Fibroblast of pulmonary artery (primary cell): ENCODE results near the gene ADAMTS18.
A peak's percentile ranks its signal among the peaks of the same experiment; 100 is the strongest.

Source experiments
- DNase-seq: peaks from one replicate; pipeline ENCODE4 v3.0.0-alpha.2; 2010; ENCODE audit warnings: low read depth
- H3K4me3 ChIP-seq: replicated peaks from 2 replicates; pipeline ENCODE4 v1.5.1; 2011; ENCODE audit warnings: low read depth, mild to moderate bottlenecking, control low read depth, low read length, moderate library complexity
- TF ChIP-seq, protein P1 (sequence below): IDR thresholded peaks from 2 replicates; pipeline ENCODE4 v1.5.1; 2011; ENCODE audit warnings: mild to moderate bottlenecking, control low read depth, low read length, inconsistent platforms; ENCODE audit errors: missing control alignments

The ADAMTS18 gene

DNA sequence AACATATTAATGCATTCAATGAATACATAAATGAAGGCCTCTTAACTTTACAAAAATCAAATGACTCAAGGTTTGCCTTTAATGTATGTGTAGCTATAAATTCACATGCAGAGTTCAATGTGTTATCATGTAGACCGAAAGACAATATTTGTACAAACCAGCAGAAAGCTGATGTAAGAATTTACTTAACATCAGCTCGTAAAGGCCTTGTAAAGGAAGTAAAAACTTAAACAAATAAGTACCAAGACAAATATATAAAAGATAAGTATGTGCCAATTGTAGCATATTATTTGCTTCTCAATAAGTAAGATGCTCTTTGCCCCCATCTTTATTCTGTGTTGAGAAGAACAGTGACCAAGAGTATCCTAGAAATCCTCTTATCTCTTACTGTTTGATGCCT lies 130.0 kb downstream of the ADAMTS18 start:
- H3K4me3 ChIP-seq: no peak overlapping the region
- TF ChIP-seq, protein P1, sequence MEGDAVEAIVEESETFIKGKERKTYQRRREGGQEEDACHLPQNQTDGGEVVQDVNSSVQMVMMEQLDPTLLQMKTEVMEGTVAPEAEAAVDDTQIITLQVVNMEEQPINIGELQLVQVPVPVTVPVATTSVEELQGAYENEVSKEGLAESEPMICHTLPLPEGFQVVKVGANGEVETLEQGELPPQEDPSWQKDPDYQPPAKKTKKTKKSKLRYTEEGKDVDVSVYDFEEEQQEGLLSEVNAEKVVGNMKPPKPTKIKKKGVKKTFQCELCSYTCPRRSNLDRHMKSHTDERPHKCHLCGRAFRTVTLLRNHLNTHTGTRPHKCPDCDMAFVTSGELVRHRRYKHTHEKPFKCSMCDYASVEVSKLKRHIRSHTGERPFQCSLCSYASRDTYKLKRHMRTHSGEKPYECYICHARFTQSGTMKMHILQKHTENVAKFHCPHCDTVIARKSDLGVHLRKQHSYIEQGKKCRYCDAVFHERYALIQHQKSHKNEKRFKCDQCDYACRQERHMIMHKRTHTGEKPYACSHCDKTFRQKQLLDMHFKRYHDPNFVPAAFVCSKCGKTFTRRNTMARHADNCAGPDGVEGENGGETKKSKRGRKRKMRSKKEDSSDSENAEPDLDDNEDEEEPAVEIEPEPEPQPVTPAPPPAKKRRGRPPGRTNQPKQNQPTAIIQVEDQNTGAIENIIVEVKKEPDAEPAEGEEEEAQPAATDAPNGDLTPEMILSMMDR: no peak
- no peak for DNase-seq

DNA sequence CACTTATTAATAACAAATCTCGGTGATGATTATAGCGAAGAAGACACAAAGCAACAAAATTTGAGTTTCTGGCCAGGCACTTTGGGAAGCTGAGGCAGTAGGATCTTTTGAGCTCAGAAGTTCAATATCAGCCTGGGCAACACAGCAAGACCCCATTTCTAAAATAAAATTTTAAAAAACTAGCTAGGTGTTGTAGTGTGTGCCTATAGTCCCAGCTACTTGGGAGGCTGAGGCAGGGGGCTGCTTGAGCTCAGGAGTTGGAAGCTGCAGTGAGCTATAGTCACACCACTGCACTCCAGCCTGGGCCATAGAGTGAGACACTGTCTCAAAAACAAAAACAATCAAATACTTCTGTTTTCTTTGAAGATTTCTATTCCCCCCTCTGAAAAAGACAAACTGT lies 130.7 kb downstream of the ADAMTS18 start:
- DNase-seq: no peak
- H3K4me3 ChIP-seq: no peak overlapping the region
- TF ChIP-seq, protein P1: no peak

DNA sequence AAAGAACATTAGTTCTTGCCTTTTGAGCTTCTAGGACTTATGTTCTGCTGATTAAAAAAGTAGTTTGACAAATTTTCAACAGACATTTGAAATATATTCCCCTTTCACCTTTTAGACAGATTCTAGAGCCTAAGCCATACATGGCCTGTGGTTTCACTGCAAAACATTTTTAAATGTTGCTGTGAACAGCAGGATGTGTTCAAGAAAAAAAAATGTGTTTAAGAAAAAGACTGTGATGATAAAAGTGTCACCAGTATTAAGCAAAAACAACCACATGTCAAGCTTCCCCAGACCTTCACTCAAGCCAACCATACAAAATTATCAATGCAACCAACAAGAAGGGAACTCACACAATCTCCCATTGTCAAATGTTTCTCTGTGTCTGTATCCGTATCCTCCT lies 132.2 kb downstream of the ADAMTS18 start:
- TF ChIP-seq, protein P1: no peak
- no peak for DNase-seq
- no peak overlapping the region for H3K4me3 ChIP-seq

DNA sequence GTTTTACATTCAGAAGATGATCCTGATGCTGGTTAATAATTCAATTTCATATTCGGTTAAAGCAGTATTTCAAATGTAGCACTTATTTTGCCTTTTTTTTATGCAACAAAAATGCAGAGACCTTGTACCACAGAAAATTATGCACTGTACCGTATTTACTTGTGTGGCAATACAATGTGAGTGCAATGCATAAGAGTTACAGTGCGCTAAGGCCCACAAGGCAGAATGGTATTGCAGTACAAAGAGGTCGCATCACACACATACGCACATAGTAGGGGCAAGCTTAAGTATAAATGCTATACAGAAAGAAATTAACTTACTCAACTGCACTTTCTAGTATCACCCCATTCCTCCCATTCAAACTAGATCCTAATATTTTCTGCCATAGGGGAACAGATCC lies 132.6 kb downstream of the ADAMTS18 start:
- no peak for DNase-seq
- H3K4me3 ChIP-seq: no peak overlapping the region
- TF ChIP-seq, protein P1: no peak

DNA sequence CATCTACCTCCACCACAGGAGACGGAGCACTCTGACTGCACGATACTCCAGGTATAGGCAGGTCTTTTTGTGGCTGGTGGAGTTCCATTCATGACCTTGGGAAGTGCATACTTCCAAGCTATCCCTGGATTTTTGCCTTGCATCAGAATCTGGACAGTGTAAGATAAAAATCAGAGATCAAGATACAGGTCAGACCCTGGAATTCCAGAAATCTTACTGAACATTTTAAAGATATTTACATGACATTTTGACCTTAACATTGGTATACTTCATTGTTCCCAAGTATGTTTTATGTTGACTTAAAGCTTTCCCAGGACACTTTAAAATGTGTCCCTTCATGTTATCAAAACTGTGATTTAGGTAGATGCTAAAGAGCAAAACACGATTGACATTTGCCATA lies 134.6 kb downstream of the ADAMTS18 start:
- no peak overlapping the region for H3K4me3 ChIP-seq
- DNase-seq: no peak
- TF ChIP-seq, protein P1: no peak

DNA sequence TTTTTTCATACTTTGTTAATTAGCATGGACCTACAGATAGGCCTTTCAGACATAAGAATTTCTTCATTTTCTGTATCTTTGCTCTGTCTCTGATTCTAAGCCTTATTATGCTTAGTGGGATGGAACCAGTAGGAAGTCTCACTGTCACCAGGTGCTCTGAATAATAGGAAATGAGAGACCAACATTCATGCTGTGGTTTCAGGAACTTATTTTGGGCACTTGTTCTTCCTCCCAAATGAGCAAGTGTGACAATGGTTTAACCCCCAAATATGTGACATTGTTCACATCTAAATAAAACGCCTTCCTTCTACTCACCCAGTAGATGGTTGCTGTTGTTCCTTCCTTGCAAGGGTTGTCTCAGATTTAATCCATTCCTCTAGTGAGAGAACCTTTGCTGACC lies 135.4 kb downstream of the ADAMTS18 start:
- no peak for DNase-seq
- TF ChIP-seq, protein P1: no peak
- H3K4me3 ChIP-seq: no peak overlapping the region

DNA sequence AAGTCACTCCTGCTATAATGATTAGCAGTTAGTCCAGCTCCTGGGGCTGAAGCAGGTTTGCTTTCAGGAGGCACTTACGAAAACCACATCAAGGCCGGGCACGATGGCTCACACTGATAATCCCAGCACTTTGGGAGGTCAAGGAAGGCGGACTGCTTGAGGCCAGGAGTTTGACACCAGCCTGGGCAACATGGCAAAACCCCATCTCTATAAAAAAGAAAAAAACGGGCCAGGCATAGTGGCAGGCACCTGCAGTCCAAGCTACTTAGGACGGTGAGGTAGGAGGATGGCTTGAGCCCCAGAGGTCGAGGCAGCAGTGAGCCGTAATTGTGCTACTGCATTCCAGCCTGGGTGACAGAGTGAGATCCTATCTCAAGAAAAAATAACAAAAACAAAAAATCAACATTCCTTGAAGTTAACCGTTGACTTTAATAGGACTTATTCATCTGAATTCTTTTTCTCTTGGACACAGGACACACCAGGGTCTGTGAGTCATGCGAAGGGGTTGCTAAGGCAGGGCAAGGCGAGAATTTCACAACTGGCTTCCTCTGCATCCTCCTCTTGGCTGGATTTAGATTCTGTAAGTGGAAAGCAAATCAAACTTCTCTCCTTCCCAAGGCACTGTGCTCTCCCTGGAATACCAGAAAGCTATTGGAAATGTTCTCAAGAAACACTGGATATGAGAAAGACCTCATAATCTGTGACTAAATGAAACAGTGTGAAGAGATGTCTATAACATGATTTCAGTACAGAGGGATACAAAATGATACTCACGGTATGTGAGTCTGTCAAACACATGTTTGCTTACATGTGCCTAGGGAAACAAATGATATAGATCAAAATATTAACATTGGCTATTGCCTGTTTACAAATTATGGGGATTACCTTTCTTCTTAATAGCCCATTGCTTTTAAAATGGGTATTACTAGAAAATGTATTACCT lies 136.1 kb downstream of the ADAMTS18 start:
- TF ChIP-seq, protein P1: no peak
- H3K4me3 ChIP-seq: no peak overlapping the region
- DNase-seq: peak; percentile 97
